Fibroblast of mammary gland (primary cell): ENCODE results near the gene ANKRD40CL.
"Not testable (repeated sequence)": the region's sequence is repeated elsewhere in the genome, so short reads cannot be mapped to it uniquely, and the experiment has no call there.

Experiments used
- DNase-seq: peaks from one replicate; pipeline ENCODE4 v3.0.0-alpha.2; 2010; ENCODE audit warnings: low read depth
- H3K4me3 ChIP-seq: 2 replicates; pipeline ENCODE4 v1.5.1; 2011; ENCODE audit warnings: low read depth, mild to moderate bottlenecking, low read length, moderate library complexity; ENCODE audit not compliant: control insufficient read depth
- TF ChIP-seq, protein P1 (sequence below): conservative IDR thresholded peaks from 2 replicates; pipeline ENCODE4 v1.5.1; 2011; ENCODE audit warnings: low read depth, low read length, inconsistent platforms; ENCODE audit not compliant: control insufficient read depth, insufficient read depth

The ANKRD40CL gene

GRCh38 chr17:50807009-50807408 lies 39.7 kb upstream of the ANKRD40CL start:
- H3K4me3 ChIP-seq = no peak overlapping the region
- TF ChIP-seq, protein P1, sequence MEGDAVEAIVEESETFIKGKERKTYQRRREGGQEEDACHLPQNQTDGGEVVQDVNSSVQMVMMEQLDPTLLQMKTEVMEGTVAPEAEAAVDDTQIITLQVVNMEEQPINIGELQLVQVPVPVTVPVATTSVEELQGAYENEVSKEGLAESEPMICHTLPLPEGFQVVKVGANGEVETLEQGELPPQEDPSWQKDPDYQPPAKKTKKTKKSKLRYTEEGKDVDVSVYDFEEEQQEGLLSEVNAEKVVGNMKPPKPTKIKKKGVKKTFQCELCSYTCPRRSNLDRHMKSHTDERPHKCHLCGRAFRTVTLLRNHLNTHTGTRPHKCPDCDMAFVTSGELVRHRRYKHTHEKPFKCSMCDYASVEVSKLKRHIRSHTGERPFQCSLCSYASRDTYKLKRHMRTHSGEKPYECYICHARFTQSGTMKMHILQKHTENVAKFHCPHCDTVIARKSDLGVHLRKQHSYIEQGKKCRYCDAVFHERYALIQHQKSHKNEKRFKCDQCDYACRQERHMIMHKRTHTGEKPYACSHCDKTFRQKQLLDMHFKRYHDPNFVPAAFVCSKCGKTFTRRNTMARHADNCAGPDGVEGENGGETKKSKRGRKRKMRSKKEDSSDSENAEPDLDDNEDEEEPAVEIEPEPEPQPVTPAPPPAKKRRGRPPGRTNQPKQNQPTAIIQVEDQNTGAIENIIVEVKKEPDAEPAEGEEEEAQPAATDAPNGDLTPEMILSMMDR = no peak
- DNase-seq = no peak

- TF ChIP-seq, protein P1 = peak; percentile 22
- DNase-seq = peak; percentile 47
- H3K4me3 ChIP-seq = no peak overlapping the region
These were observed 38.9 kb upstream of the ANKRD40CL start for GRCh38 chr17:50806141-50806643.

- TF ChIP-seq, protein P1 = no peak
- H3K4me3 ChIP-seq = no peak overlapping the region
- DNase-seq = no peak
These were observed 38.2 kb upstream of the ANKRD40CL start for GRCh38 chr17:50805486-50805885.

- H3K4me3 ChIP-seq, DNase-seq: not testable (repeated sequence)
These were observed 37.6 kb upstream of the ANKRD40CL start for GRCh38 chr17:50804749-50805475.

DNA sequence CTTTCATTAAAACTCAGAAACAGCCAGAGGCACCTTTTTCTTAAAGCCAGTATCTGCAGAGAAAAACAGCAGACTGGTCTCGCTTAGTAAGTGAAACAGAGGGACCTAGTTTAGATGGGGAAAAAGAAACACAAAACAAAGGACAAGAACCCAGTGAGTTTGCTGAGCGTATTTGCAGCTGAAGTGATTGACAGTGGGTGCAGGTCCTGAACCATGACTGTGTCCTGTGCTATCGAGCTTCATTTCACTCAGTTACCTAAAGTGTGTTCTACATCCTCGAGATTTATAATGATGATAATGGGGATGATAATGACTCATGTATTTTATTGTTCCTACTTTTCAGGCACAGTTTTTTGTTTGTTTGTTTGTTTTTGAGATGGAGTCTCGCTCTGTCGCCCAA lies 36.4 kb upstream of the ANKRD40CL start:
- DNase-seq = no peak
- H3K4me3 ChIP-seq = no peak overlapping the region
- TF ChIP-seq, protein P1 = no peak

- TF ChIP-seq, protein P1 = no peak
- H3K4me3 ChIP-seq = no peak overlapping the region
- DNase-seq = no peak
These were observed 35.6 kb upstream of the ANKRD40CL start for GRCh38 chr17:50802609-50803571.
